Measurements from ENCODE around the gene APLP2. TPM values are rescaled to one million over a fixed set of nuclear protein-coding genes. Genes with fewer than 3 reads are reported as not detected.

APLP2 gene
- total and polyA plus RNA-seq, 2 donors (not counting 1 experiment from before 2014, with no cell fraction given) = 409 to 508 TPM

GRCh38 chr11:130114281-130114680, 44.6 kb downstream of the APLP2 start:
- Histone ChIP-seq H3K9me3 (ENCODE audit: control insufficient read depth, insufficient read depth, low read depth, low read length) (no peaks in the 10 kb centered on the region), H2AFZ (ENCODE audit: low read length) (no peak overlapping the region), H4K20me1 (ENCODE audit: control insufficient read depth, extremely low read depth, insufficient read depth, low read length) (peaks cover 2% of the 10 kb centered on the region), H3K27ac (ENCODE audit: insufficient read depth, low read length) (no peak overlapping the region), H3K9ac (ENCODE audit: insufficient read depth, low read length) (no peak overlapping the region), H3K27me3 (ENCODE audit: control insufficient read depth, insufficient read depth, low read length) (no peaks in the 10 kb centered on the region), H3K4me2 (ENCODE audit: extremely low read depth, insufficient read depth, low read length) (no peak overlapping the region), H3K4me1 (ENCODE audit: control insufficient read depth, extremely low read depth, insufficient read depth, low read length) (no peaks in the 10 kb centered on the region), H3K36me3 (ENCODE audit: control insufficient read depth, insufficient read depth, low read length) (peaks cover 4% of the 10 kb centered on the region), H3K4me3 (replicated peaks in 1 of 4; ENCODE audit: control extremely low read depth in 1 of 4, insufficient read depth in 1 of 4, low read depth in 3 of 4, low read length in 4 of 4) (no peak overlapping the region), H3K79me2 (ENCODE audit: control insufficient read depth, insufficient read depth, low read length) (peaks cover 8% of the 10 kb centered on the region)
- TF ChIP-seq EZH2 (IDR thresholded peaks at IDR 0.05; ENCODE audit: low read length, missing control alignments) (no peak), CTCF (conservative IDR thresholded peaks at IDR 0.05 in 1 of 2, IDR thresholded peaks at IDR 0.05 in 1 of 2; ENCODE audit: low read depth in 1 of 2, low read length in 2 of 2) (no peak)
- no peak for DNase-seq (ENCODE audit: low read depth in 2 of 2)

GRCh38 chr11:130114726-130115125, 45.0 kb downstream of the APLP2 start:
- Histone ChIP-seq H3K36me3 (ENCODE audit: control insufficient read depth, insufficient read depth, low read length) (peaks cover 4% of the 10 kb centered on the region), H4K20me1 (ENCODE audit: control insufficient read depth, extremely low read depth, insufficient read depth, low read length) (no peaks in the 10 kb centered on the region), H3K4me1 (ENCODE audit: control insufficient read depth, extremely low read depth, insufficient read depth, low read length) (no peaks in the 10 kb centered on the region)

GRCh38 chr11:130115218-130115617, 45.5 kb downstream of the APLP2 start:
- TF ChIP-seq CTCF (conservative IDR thresholded peaks at IDR 0.05 in 1 of 2, IDR thresholded peaks at IDR 0.05 in 1 of 2; ENCODE audit: low read depth in 1 of 2, low read length in 2 of 2) (no peak), EZH2 (IDR thresholded peaks at IDR 0.05; ENCODE audit: low read length, missing control alignments) (no peak)
- peaks cover 8% of the 10 kb centered on the region for H3K79me2 ChIP-seq (ENCODE audit: control insufficient read depth, insufficient read depth, low read length)
- H4K20me1 ChIP-seq (ENCODE audit: control insufficient read depth, extremely low read depth, insufficient read depth, low read length) = no peaks in the 10 kb centered on the region

More at GRCh38 chr11:130114726-130115125, 45.0 kb downstream of the APLP2 start:
- DNase-seq (ENCODE audit: low read depth in 2 of 2) = no peak
- H3K4me3 ChIP-seq (replicated peaks in 1 of 4; ENCODE audit: control extremely low read depth in 1 of 4, insufficient read depth in 1 of 4, low read depth in 3 of 4, low read length in 4 of 4) = no peak overlapping the region
- H3K4me2 ChIP-seq (ENCODE audit: extremely low read depth, insufficient read depth, low read length) = no peak overlapping the region
- no peak for TF ChIP-seq EZH2 (IDR thresholded peaks at IDR 0.05; ENCODE audit: low read length, missing control alignments)
- TF ChIP-seq CTCF (conservative IDR thresholded peaks at IDR 0.05 in 1 of 2, IDR thresholded peaks at IDR 0.05 in 1 of 2; ENCODE audit: low read depth in 1 of 2, low read length in 2 of 2) = no peak
- H3K9ac ChIP-seq (ENCODE audit: insufficient read depth, low read length) = no peak overlapping the region
- H3K27ac ChIP-seq (ENCODE audit: insufficient read depth, low read length) = no peak overlapping the region
- no peaks in the 10 kb centered on the region for H3K27me3 ChIP-seq (ENCODE audit: control insufficient read depth, insufficient read depth, low read length)
- peaks cover 8% of the 10 kb centered on the region for H3K79me2 ChIP-seq (ENCODE audit: control insufficient read depth, insufficient read depth, low read length)
- no peaks in the 10 kb centered on the region for H3K9me3 ChIP-seq (ENCODE audit: control insufficient read depth, insufficient read depth, low read depth, low read length)
- H2AFZ ChIP-seq (ENCODE audit: low read length) = no peak overlapping the region

More at GRCh38 chr11:130115218-130115617, 45.5 kb downstream of the APLP2 start:
- no peak overlapping the region for H3K4me3 ChIP-seq (replicated peaks in 1 of 4; ENCODE audit: control extremely low read depth in 1 of 4, insufficient read depth in 1 of 4, low read depth in 3 of 4, low read length in 4 of 4)
- H3K4me1 ChIP-seq (ENCODE audit: control insufficient read depth, extremely low read depth, insufficient read depth, low read length) = no peaks in the 10 kb centered on the region
- no peak overlapping the region for H2AFZ ChIP-seq (ENCODE audit: low read length)
- H3K27ac ChIP-seq (ENCODE audit: insufficient read depth, low read length) = no peak overlapping the region
- peaks cover 4% of the 10 kb centered on the region for H3K36me3 ChIP-seq (ENCODE audit: control insufficient read depth, insufficient read depth, low read length)
- H3K9ac ChIP-seq (ENCODE audit: insufficient read depth, low read length) = no peak overlapping the region
- no peaks in the 10 kb centered on the region for H3K9me3 ChIP-seq (ENCODE audit: control insufficient read depth, insufficient read depth, low read depth, low read length)
- peak; percentile 35 to 50 for DNase-seq (ENCODE audit: low read depth in 2 of 2)
- H3K27me3 ChIP-seq (ENCODE audit: control insufficient read depth, insufficient read depth, low read length) = no peaks in the 10 kb centered on the region
- H3K4me2 ChIP-seq (ENCODE audit: extremely low read depth, insufficient read depth, low read length) = no peak overlapping the region
